ENCODE results near the gene NKAPD1. TPM values are rescaled to one million over a fixed set of nuclear protein-coding genes. Genes with fewer than 3 reads are reported as not detected.

NKAPD1 gene
- total RNA-seq, 4 donors from 2014 or later = 14.4 to 31.7 (median 17.2) TPM

DNA sequence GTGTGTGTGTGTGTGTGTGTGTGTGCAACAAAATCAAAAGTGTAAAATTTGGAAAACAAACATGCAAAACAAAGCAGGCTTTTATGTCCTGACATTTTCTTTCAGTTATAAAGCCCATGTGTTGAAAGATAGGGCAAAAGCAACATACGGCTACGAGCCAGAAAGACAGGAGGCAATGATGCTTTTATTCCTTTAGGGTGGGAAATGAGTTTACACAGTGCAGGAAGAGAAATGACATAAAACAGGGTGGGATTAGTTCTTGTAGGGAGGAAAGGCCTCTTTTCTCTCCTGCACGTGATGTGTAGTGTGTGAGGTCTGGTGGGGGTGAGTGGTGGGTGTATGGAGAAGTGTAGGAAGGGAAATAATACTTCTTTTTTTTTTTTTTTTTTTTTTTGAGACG lies 60.4 kb downstream of the NKAPD1 start:
- no peaks in the 10 kb centered on the region for H3K36me3 ChIP-seq
- H3K4me3 ChIP-seq = no peak overlapping the region
- DNase-seq (ENCODE audit: low spot score in 2 of 2) = no peak
- H3K4me1 ChIP-seq = no peaks in the 10 kb centered on the region
- no peak overlapping the region for H3K27ac ChIP-seq
- H3K27me3 ChIP-seq = no peaks in the 10 kb centered on the region
- WGBS, 2 donors = 38 to 64% methylated on average over 4 of the region's 4 CpGs
- TF ChIP-seq POLR2A (IDR thresholded peaks at IDR 0.05) (no peak), EP300 (IDR thresholded peaks at IDR 0.05) (no peak), CTCF (IDR thresholded peaks at IDR 0.05) (no peak)
- H3K9me3 ChIP-seq = no peaks in the 10 kb centered on the region

Small RNA genes lying within 50 kb of the gene (small RNA-seq; reads per million reads assigned to genes)
- gene AP000907.3 (not detected), gene RNU6-893P (not detected)

Other genes starting within 250 kb of the NKAPD1 start
- 10 to 100 TPM; 26.7 to 35.1 (median 30.6) TPM for gene ALG9, start 202.7 kb upstream of the NKAPD1 start, total RNA-seq
- 1 to 10 TPM; 1.1 to 3.0 (median 1.7) TPM for gene FDXACB1, start 195.1 kb upstream of the NKAPD1 start, total RNA-seq
- 10 to 100 TPM; 25.3 to 29.3 (median 28.1) TPM for gene CFAP68, start 194.8 kb upstream of the NKAPD1 start, total RNA-seq
- 100 to 1,000 TPM; 353 to 879 (median 645) TPM for gene CRYAB, start 162.5 kb upstream of the NKAPD1 start, total RNA-seq
- 1 to 10 TPM in 3 of 4 donors, under 1 TPM in 1; 0.21 to 5.0 (median 1.7) TPM for gene HSPB2, start 161.6 kb upstream of the NKAPD1 start, total RNA-seq
- gene C11orf52, start 155.4 kb upstream of the NKAPD1 start, total RNA-seq = 1 to 10 TPM in 2 of 4 donors, not detected in 2; 5.0 to 6.9 TPM
- 10 to 100 TPM; 43.8 to 69.3 (median 49.5) TPM for gene DIXDC1, start 137.0 kb upstream of the NKAPD1 start, total RNA-seq
- gene DLAT, start 48.9 kb upstream of the NKAPD1 start, total RNA-seq = 10 to 100 TPM; 18.2 to 32.1 (median 19.9) TPM
- 1 to 10 TPM; 2.2 to 7.2 (median 3.8) TPM for gene PIH1D2, start 282 bp upstream of the NKAPD1 start, total RNA-seq
- gene TIMM8B, start 12.5 kb downstream of the NKAPD1 start, total RNA-seq = 10 to 100 TPM; 16.7 to 27.9 (median 26.7) TPM
- gene SDHD, start 12.6 kb downstream of the NKAPD1 start, total RNA-seq = 100 to 1,000 TPM in 1 of 4 donors, 10 to 100 TPM in 3; 69.5 to 103 (median 88.3) TPM
- gene IL18, start 89.8 kb downstream of the NKAPD1 start, total RNA-seq = 10 to 100 TPM; 15.3 to 64.9 (median 33.5) TPM
- gene TEX12, start 93.1 kb downstream of the NKAPD1 start, total RNA-seq = 1 to 10 TPM in 1 of 4 donors, not detected in 3; 2.4 TPM
- gene BCO2, start 101.2 kb downstream of the NKAPD1 start, total RNA-seq = 10 to 100 TPM in 3 of 4 donors, 1 to 10 TPM in 1; 5.1 to 31.2 (median 20.6) TPM
- gene PTS, start 152.1 kb downstream of the NKAPD1 start, total RNA-seq = 10 to 100 TPM; 24.3 to 40.0 (median 38.3) TPM
- not detected for gene PLET1, start 186.6 kb downstream of the NKAPD1 start, total RNA-seq